H9 (cell line): ENCODE results near the gene GABRB1. TPM values are rescaled to one million over a fixed set of nuclear protein-coding genes. Genes with fewer than 3 reads are reported as not detected.

ENCODE experiments used
- DNase-seq: peaks from one replicate; pipeline ENCODE4 v3.0.0-alpha.2; 2017
- H2AFZ ChIP-seq: one replicate; pipeline ENCODE4 v1.6.1; 2013; ENCODE audit warnings: mild to moderate bottlenecking, low read length, control low read depth, moderate library complexity
- H2AK5ac ChIP-seq: 2 replicates; pipeline ENCODE4 v1.6.1; 2013; ENCODE audit warnings: low read length, control low read depth, mixed read lengths; ENCODE audit not compliant: insufficient read length
- H2BK120ac ChIP-seq: one replicate; pipeline ENCODE4 v1.6.1; 2013; ENCODE audit warnings: low read depth, mild to moderate bottlenecking, low read length, control low read depth, inconsistent platforms; ENCODE audit not compliant: poor library complexity, severe bottlenecking
- H2BK12ac ChIP-seq: 2 replicates; pipeline ENCODE4 v1.6.1; 2013; ENCODE audit warnings: low read length, control low read depth, mixed read lengths, low read depth; ENCODE audit not compliant: insufficient read length
- H2BK15ac ChIP-seq: 2 replicates; pipeline ENCODE4 v1.6.1; 2013; ENCODE audit warnings: low read depth, low read length, control low read depth
- H2BK20ac ChIP-seq: one replicate; pipeline ENCODE4 v1.6.1; 2013; ENCODE audit warnings: low read depth, mild to moderate bottlenecking, low read length, control low read depth, inconsistent platforms; ENCODE audit not compliant: poor library complexity, severe bottlenecking
- H2BK5ac ChIP-seq: 2 replicates; pipeline ENCODE4 v1.6.1; 2013; ENCODE audit warnings: low read length, control low read depth, mixed read lengths; ENCODE audit not compliant: insufficient read length
- H3K14ac ChIP-seq: 2 replicates; pipeline ENCODE4 v1.6.1; 2013; ENCODE audit warnings: low read length, control low read depth; ENCODE audit not compliant: insufficient read depth
- H3K18ac ChIP-seq: 2 replicates; pipeline ENCODE4 v1.6.1; 2013; ENCODE audit warnings: low read depth, mild to moderate bottlenecking, mixed read lengths, low read length, control low read depth; ENCODE audit not compliant: insufficient read length
- H3K23ac ChIP-seq: 2 replicates; pipeline ENCODE4 v1.6.1; 2013; ENCODE audit warnings: low read length, control low read depth, mixed read lengths, low read depth; ENCODE audit not compliant: insufficient read length
- H3K23me2 ChIP-seq: 2 replicates; pipeline ENCODE4 v1.6.1; 2013; ENCODE audit warnings: low read depth, mild to moderate bottlenecking, mixed read lengths, low read length, control low read depth; ENCODE audit not compliant: insufficient read length, poor library complexity, severe bottlenecking
- H3K27ac ChIP-seq: 2 replicates; pipeline ENCODE4 v1.5.1; 2013; ENCODE audit warnings: low read length, control low read depth, mixed read lengths, low read depth; ENCODE audit not compliant: insufficient read length
- H3K27me3 ChIP-seq: 2 replicates; pipeline ENCODE4 v1.6.1; 2013; ENCODE audit warnings: low read length, control low read depth, inconsistent platforms; ENCODE audit not compliant: insufficient read depth
- H3K4ac ChIP-seq: 2 replicates; pipeline ENCODE4 v1.6.1; 2013; ENCODE audit warnings: low read depth, mild to moderate bottlenecking, control low read depth, inconsistent platforms, low read length, moderate library complexity
- H3K4me1 ChIP-seq: 2 replicates; pipeline ENCODE4 v1.6.1; 2013; ENCODE audit warnings: low read length, control low read depth, inconsistent platforms; ENCODE audit not compliant: insufficient read depth
- H3K4me2 ChIP-seq: 2 replicates; pipeline ENCODE4 v1.6.1; 2013; ENCODE audit warnings: low read length, control low read depth, mixed read lengths; ENCODE audit not compliant: insufficient read length, insufficient read depth
- H3K56ac ChIP-seq: 2 replicates; pipeline ENCODE4 v1.6.1; 2013; ENCODE audit warnings: low read depth, mild to moderate bottlenecking, mixed read lengths, low read length, control low read depth; ENCODE audit not compliant: insufficient read length
- H3K79me1 ChIP-seq: 2 replicates; pipeline ENCODE4 v1.6.1; 2013; ENCODE audit warnings: low read depth, mild to moderate bottlenecking, moderate library complexity, low read length, control low read depth, inconsistent platforms; ENCODE audit not compliant: insufficient read depth, poor library complexity, severe bottlenecking
- H3K79me2 ChIP-seq: 2 replicates; pipeline ENCODE4 v1.6.1; 2013; ENCODE audit warnings: low read length, control low read depth, inconsistent platforms; ENCODE audit not compliant: insufficient read depth
- H3K9ac ChIP-seq: 2 replicates; pipeline ENCODE4 v1.6.1; 2013; ENCODE audit warnings: low read length, control low read depth, mixed read lengths; ENCODE audit not compliant: insufficient read length; ENCODE audit errors: extremely low read depth
- H3K9me3 ChIP-seq: one replicate; pipeline ENCODE4 v1.6.1; 2013; ENCODE audit warnings: low read depth, low read length, inconsistent platforms; ENCODE audit not compliant: control insufficient read depth
- H3T11ph ChIP-seq: one replicate; pipeline ENCODE4 v1.6.1; 2013; ENCODE audit warnings: mild to moderate bottlenecking, low read length, control low read depth, inconsistent platforms
- H4K20me1 ChIP-seq: one replicate; pipeline ENCODE4 v1.6.1; 2013; ENCODE audit not compliant: control insufficient read depth, insufficient read length, insufficient read depth
- H4K5ac ChIP-seq: 2 replicates; pipeline ENCODE4 v1.6.1; 2013; ENCODE audit warnings: low read depth, mild to moderate bottlenecking, mixed read lengths, low read length, control low read depth; ENCODE audit not compliant: insufficient read length
- H4K8ac ChIP-seq: replicated peaks from 2 replicates; pipeline ENCODE4 v1.6.1; 2013; ENCODE audit warnings: low read length, control low read depth, mixed read lengths, low read depth; ENCODE audit not compliant: insufficient read length
- H4K91ac ChIP-seq: 2 replicates; pipeline ENCODE4 v1.6.1; 2013; ENCODE audit warnings: low read depth, mild to moderate bottlenecking, moderate library complexity, mixed read lengths, low read length, control low read depth; ENCODE audit not compliant: insufficient read length
- H3K27ac Mint-ChIP-seq, 3 experiments: 2 replicates in 2 of 3; 3 replicates in 1 of 3; pipeline ENCODE4 v1.8.0; 2020 to 2021; ENCODE audit warnings: mixed read lengths in 3 of 3, mild to moderate bottlenecking in 1 of 3, moderate library complexity in 1 of 3
- H3K27me3 Mint-ChIP-seq: 2 replicates; pipeline ENCODE4 v1.8.0; 2021; ENCODE audit warnings: low read depth, mild to moderate bottlenecking, moderate library complexity, mixed read lengths
- H3K36me3 Mint-ChIP-seq, 3 experiments: 2 replicates in 2 of 3; 3 replicates in 1 of 3; pipeline ENCODE4 v1.8.0; 2020 to 2021; ENCODE audit warnings: low read depth in 3 of 3, mixed read lengths in 3 of 3; ENCODE audit not compliant: insufficient read depth in 1 of 3
- H3K4me1 Mint-ChIP-seq, 2 experiments: 2 replicates each; pipeline ENCODE4 v1.8.0; 2020; ENCODE audit warnings: mixed read lengths in 2 of 2
- H3K4me3 Mint-ChIP-seq, 2 experiments: 2 replicates in 1 of 2; 3 replicates in 1 of 2; pipeline ENCODE4 v1.8.0; 2020 to 2021; ENCODE audit warnings: mild to moderate bottlenecking in 2 of 2, mixed read lengths in 2 of 2, moderate library complexity in 1 of 2
- H3K9me3 Mint-ChIP-seq, 2 experiments: 2 replicates in 1 of 2; 3 replicates in 1 of 2; pipeline ENCODE4 v1.8.0; 2020; ENCODE audit warnings: mild to moderate bottlenecking in 2 of 2, mixed read lengths in 2 of 2, moderate library complexity in 1 of 2
- WGBS: extraction: QIAGEN DNeasy Blood & Tissue Kit; methylation state at CpG from one replicate; pipeline ENCODE4 v1.1.7; 2013; ENCODE audit warnings: missing lambda C conversion rate, low lambda C conversion rate, mixed read lengths; ENCODE audit not compliant: insufficient read length; ENCODE audit errors: extremely low coverage; 5-methylcytosine and 5-hydroxymethylcytosine counted together
- total RNA-seq: library from RNA; stranded (reverse); gene quantifications from 2 replicates; pipeline ENCODE4 v1.2.1, GENCODE V29; 2021
- TF ChIP-seq, protein P1 (sequence below): fragments of 200-600 bp; sonication (generic); conservative IDR thresholded peaks from 3 replicates; pipeline ENCODE4 v1.8.0; 2021; ENCODE audit warnings: antibody characterized with exemption, mild to moderate bottlenecking

Gene GABRB1
- total RNA-seq, 1 experiment from 2014 or later: 0.39 TPM

GRCh38 chr4:46986922-46987638 is 44.3 kb upstream of the GABRB1 start:
- 100% methylated on average over 1 of the region's 3 CpGs for WGBS
- H3K27me3 ChIP-seq: peaks cover 7% of the 10 kb centered on the region; the same call in 1 of the 2 replicates
- no peak overlapping the region for H3K9ac ChIP-seq

More at GRCh38 chr4:46986922-46987638, 44.3 kb upstream of the GABRB1 start:
- Mint-ChIP-seq H3K27ac (no peak overlapping the region), H3K4me3 (no peak overlapping the region), H3K27me3 (peaks cover 35% of the 10 kb centered on the region), H3K4me1 (0 out of 4 replicates have a peak, but pooled peaks cover 0 to under 1% of the 10 kb centered on the region in 2 experiments), H3K36me3 (no peaks in the 10 kb centered on the region), H3K9me3 (no peaks in the 10 kb centered on the region)
- H2BK20ac ChIP-seq: no peak overlapping the region
- H3K79me1 ChIP-seq: no peaks in the 10 kb centered on the region
- no peak overlapping the region for H3K56ac ChIP-seq
- H3K4me1 ChIP-seq: no peaks in the 10 kb centered on the region
- TF ChIP-seq, protein P1, sequence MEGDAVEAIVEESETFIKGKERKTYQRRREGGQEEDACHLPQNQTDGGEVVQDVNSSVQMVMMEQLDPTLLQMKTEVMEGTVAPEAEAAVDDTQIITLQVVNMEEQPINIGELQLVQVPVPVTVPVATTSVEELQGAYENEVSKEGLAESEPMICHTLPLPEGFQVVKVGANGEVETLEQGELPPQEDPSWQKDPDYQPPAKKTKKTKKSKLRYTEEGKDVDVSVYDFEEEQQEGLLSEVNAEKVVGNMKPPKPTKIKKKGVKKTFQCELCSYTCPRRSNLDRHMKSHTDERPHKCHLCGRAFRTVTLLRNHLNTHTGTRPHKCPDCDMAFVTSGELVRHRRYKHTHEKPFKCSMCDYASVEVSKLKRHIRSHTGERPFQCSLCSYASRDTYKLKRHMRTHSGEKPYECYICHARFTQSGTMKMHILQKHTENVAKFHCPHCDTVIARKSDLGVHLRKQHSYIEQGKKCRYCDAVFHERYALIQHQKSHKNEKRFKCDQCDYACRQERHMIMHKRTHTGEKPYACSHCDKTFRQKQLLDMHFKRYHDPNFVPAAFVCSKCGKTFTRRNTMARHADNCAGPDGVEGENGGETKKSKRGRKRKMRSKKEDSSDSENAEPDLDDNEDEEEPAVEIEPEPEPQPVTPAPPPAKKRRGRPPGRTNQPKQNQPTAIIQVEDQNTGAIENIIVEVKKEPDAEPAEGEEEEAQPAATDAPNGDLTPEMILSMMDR: no peak
- H3K9me3 ChIP-seq: no peaks in the 10 kb centered on the region
- no peaks in the 10 kb centered on the region for H3K79me2 ChIP-seq
- no peak overlapping the region for H3K14ac ChIP-seq
- no peak overlapping the region for H3K4ac ChIP-seq
- no peak overlapping the region for H3K23ac ChIP-seq
- H2BK12ac ChIP-seq: no peak overlapping the region
- no peak overlapping the region for H4K5ac ChIP-seq
- H3K27ac ChIP-seq: no peak overlapping the region
- no peak overlapping the region for H2BK15ac ChIP-seq
- H2BK5ac ChIP-seq: no peak overlapping the region
- H3T11ph ChIP-seq: no peak overlapping the region
- no peak overlapping the region for H4K91ac ChIP-seq
- no peak overlapping the region for H3K18ac ChIP-seq
- no peak overlapping the region for H2BK120ac ChIP-seq
- no peak overlapping the region for H2AK5ac ChIP-seq
- H3K23me2 ChIP-seq: no peaks in the 10 kb centered on the region
- H4K8ac ChIP-seq: no peak overlapping the region
- H4K20me1 ChIP-seq: no peaks in the 10 kb centered on the region
- no peak overlapping the region for H3K4me2 ChIP-seq
- no peak for DNase-seq
- H2AFZ ChIP-seq: no peak overlapping the region
